GM15510 (cell line): ENCODE measurements around the gene MTA1.

ENCODE experiments used
- POLR2A ChIP-seq: IDR thresholded peaks from 3 replicates; pipeline ENCODE4 v1.6.1; 2011; ENCODE audit warnings: borderline replicate concordance; ENCODE audit not compliant: insufficient read length; ENCODE audit errors: extremely low read depth

The MTA1 gene

GRCh38 chr14:105465209-105466031 lies 45.8 kb downstream of the MTA1 start:
- TF ChIP-seq POLR2A = no peak

GRCh38 chr14:105466531-105467248 lies 47.1 kb downstream of the MTA1 start:
- TF ChIP-seq POLR2A = no peak

DNA sequence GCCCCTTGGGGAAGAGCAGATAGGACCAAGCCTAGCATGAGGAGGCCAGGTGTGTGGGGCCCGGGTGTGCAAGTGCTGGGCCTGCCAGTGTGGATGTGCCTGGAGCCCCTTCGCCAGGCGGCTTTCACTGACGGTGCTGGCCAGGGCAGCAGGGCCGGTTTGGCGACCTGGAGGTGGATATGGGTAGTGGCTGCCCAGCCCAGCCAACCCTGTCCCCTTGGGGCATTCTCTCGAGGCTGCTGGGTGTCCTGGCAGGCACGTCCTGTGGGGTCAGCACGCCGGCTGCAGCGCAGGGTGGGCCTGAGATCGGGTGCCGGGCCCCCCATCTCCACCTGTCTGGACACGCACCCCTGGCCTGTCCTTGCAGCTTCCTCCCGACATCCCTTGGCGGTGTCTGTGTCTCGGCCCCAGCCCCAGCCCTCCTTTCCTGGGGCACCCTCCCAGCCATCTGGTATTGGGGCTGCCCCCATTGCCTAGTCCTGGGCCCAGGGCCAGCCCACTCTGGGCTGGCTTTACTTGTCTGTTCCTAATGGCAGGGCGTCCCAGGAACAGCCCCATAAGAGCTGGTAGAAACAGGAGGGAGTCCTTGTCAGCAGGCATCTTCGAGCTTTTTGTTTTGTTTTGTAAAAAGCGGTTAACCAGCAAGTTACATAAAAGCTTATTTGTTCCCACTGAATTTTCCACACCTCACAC lies 47.8 kb downstream of the MTA1 start:
- TF ChIP-seq POLR2A = no peak

DNA sequence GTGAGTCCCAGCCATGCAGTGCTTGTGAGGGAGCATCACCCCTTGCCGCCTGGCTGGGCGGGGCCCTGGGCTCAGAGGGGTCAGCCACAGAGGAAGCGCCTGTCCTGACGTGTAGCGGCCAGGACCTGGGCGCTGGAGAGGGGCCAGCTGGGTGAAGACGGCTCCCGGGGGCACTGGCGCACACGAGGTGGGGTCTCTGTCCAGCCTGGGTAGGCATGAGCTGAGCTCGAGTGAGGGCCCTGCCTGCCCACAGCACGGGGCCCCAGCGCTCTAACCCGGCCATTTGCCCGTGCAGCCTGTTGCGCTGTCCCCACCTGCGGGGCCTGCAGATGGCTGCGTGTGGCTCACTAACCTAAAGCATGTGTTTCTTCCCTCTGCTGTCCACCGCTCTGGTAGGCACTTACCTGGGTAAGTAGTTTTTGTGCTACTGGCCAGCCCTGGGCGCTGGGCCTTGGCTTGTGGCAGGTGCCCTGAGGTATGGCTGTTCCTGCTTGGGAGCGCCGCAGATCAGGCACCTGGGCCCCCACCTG lies 48.4 kb downstream of the MTA1 start:
- no peak for TF ChIP-seq POLR2A

DNA sequence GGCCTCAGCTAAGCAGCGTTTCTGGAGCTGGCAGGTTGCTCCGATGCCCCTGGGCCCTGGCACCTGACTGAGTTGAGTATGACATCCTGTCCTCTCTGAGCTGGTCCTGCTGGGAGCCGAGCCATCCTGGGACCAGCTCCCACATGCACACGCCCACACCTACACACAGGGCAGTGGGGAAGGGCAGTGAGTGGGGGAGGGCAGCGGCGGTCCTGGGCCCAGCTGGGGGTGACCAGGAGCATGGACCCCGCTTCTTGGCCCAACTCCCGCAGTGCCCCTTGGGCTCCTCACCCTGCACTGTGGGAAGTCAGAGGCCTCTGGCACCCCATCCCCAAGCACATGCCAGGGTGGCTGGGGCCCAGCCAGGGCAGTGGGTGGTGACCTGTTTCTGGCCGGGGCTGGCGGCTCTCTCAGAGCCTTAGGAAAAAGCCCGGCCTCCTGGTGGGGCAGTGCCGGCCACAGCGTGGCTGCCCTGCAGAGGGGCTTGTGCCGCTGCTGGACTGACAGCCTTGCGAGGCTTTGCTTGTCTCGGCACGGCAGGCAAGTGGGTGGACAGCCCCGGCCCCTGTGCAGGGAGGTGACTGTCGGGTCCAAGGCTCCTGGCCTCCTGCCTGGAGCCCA lies 49.1 kb downstream of the MTA1 start:
- TF ChIP-seq POLR2A = no peak

DNA sequence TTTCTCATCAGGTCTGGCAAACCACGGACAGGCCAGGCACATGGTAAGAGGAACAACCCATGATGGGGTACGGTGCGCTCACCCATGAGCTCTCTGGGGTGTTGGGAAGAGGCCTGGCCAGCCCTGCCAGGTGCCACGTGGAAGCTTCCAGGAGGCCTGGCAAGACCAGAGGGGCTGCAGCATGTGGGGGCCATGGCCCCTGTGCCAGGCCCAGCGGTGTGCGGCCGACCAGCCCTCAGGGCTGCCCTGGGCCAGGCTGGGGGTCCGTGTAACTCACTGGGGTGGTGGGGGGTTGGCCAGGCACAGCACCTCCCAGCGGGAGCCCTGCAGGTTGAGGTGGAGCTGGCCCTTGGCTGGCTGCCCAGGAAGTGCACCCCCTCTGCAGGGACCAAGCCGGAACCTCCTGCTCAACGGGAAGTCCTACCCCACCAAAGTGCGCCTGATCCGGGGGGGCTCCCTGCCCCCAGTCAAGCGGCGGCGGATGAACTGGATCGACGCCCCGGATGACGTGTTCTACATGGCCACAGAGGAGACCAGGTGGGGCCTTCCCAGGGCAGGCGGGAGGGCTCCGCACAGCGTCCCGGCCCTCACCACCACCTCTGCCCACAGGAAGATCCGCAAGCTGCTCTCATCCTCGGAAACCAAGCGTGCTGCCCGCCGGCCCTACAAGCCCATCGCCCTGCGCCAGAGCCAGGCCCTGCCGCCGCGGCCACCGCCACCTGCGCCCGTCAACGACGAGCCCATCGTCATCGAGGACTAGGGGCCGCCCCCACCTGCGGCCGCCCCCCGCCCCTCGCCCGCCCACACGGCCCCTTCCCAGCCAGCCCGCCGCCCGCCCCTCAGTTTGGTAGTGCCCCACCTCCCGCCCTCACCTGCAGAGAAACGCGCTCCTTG lies 50.1 kb downstream of the MTA1 start:
- no peak for TF ChIP-seq POLR2A

GRCh38 chr14:105470350-105471296 lies 51.0 kb downstream of the MTA1 start:
- no peak for TF ChIP-seq POLR2A

DNA sequence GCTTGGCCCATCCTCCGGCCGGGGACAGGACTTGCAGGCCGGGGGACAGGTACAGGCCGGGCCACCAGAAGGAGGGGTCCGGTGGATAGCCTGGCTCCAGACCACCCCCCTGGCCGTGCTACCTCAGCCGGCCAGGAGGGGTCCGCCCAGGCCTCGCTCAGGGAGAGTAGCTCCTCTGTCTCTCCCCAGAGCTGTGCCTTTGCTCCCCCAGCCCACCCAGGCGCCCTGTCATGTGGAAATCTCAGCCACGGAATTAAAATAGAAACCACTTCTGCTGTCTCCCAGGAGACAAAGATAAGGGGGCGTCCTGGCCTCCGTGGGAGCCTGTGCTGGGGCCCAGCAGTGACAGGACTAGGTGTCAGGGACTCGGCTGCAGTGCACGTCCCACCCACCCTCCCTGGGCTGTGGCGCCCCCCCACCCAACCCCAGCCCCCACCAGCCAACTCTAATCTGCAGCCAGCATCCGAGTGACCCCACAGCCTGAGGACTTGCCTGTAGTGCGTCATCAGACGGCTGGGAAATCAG lies 51.7 kb downstream of the MTA1 start:
- no peak for TF ChIP-seq POLR2A

GRCh38 chr14:105471823-105472485 lies 52.3 kb downstream of the MTA1 start:
- no peak for TF ChIP-seq POLR2A

DNA sequence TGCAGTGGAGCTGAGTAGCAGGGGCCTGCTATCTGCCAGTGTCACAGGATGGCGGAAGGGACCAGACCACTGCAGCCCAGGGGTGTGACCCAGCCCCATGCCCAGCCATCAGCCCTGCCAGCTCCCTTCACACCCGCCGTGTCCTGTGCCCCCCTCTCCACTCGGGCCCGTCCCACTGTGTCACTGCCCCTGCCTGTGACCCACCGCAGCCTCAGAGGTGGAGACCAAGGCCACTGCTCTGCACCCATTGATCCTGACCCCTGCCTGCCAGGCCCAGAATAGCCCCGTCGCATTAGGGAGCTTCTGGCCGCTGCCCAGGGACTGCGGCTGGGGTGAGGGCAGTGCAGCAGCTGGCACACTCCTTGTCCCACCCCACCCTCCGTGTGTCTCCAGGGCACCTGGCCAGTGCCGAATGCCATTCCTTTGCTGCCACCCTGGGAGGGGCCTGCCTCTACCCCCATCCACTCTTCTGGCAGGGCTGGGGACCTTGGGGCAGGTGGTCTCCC lies 52.9 kb downstream of the MTA1 start:
- no peak for TF ChIP-seq POLR2A

DNA sequence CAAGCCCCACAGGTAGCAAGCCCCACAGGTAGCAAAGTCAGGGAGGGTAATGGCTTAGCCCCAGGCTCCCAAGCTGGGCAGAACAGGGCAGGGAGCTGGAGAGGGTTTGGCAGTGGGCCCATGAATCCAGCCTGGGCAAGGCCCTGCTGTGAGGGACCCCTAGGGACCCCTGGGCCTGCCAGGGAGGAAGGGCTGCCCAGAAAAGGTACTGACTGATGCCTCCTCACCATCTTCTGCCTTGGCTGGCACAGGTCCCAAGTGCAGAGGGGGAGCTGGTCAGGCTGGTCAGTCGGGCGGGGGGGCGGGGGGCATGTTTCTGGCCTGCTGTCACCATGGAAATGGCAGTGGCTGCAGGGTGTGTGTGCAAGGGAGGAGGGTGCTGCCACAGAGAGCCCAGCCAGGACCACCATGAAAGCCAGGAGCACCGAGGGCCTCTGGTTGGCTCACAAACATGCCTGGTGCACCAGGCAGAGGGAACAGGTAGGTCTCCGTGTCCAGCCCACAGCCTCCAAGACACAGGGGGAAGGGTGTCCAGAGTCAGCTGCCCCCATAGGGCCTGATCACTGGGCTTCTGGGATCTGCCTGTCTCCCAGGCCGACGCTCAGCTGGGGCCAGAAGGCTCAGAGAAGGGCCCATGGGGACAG lies 53.5 kb downstream of the MTA1 start:
- TF ChIP-seq POLR2A = no peak
